Measurements from ENCODE around the gene TMEM101. TPM values are rescaled to one million over a fixed set of nuclear protein-coding genes. Genes with fewer than 3 reads are reported as not detected.

TMEM101 gene
- total and polyA plus RNA-seq, 2 donors (not counting 1 experiment from before 2014, with no cell fraction given): 26.0 to 107 TPM

- Histone ChIP-seq H3K9me3 (ENCODE audit: control insufficient read depth, insufficient read depth, low read depth, low read length) (no peaks in the 10 kb centered on the region), H2AFZ (ENCODE audit: low read length) (no peak overlapping the region), H3K27me3 (ENCODE audit: control insufficient read depth, insufficient read depth, low read length) (peaks cover 14% of the 10 kb centered on the region), H3K27ac (ENCODE audit: insufficient read depth, low read length) (no peak overlapping the region), H3K79me2 (ENCODE audit: control insufficient read depth, insufficient read depth, low read length) (no peaks in the 10 kb centered on the region), H3K4me2 (ENCODE audit: extremely low read depth, insufficient read depth, low read length) (no peak overlapping the region), H3K4me1 (ENCODE audit: control insufficient read depth, extremely low read depth, insufficient read depth, low read length) (no peaks in the 10 kb centered on the region), H3K4me3 (replicated peaks in 1 of 4; ENCODE audit: control extremely low read depth in 1 of 4, insufficient read depth in 1 of 4, low read depth in 3 of 4, low read length in 4 of 4) (no peak overlapping the region), H3K36me3 (ENCODE audit: control insufficient read depth, insufficient read depth, low read length) (no peaks in the 10 kb centered on the region), H3K9ac (ENCODE audit: insufficient read depth, low read length) (no peak overlapping the region), H4K20me1 (ENCODE audit: control insufficient read depth, extremely low read depth, insufficient read depth, low read length) (no peaks in the 10 kb centered on the region)
- TF ChIP-seq, protein P1, sequence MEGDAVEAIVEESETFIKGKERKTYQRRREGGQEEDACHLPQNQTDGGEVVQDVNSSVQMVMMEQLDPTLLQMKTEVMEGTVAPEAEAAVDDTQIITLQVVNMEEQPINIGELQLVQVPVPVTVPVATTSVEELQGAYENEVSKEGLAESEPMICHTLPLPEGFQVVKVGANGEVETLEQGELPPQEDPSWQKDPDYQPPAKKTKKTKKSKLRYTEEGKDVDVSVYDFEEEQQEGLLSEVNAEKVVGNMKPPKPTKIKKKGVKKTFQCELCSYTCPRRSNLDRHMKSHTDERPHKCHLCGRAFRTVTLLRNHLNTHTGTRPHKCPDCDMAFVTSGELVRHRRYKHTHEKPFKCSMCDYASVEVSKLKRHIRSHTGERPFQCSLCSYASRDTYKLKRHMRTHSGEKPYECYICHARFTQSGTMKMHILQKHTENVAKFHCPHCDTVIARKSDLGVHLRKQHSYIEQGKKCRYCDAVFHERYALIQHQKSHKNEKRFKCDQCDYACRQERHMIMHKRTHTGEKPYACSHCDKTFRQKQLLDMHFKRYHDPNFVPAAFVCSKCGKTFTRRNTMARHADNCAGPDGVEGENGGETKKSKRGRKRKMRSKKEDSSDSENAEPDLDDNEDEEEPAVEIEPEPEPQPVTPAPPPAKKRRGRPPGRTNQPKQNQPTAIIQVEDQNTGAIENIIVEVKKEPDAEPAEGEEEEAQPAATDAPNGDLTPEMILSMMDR (conservative IDR thresholded peaks at IDR 0.05 in 1 of 2, IDR thresholded peaks at IDR 0.05 in 1 of 2; ENCODE audit: low read depth in 1 of 2, low read length in 2 of 2): no peak
- TF ChIP-seq EZH2 (IDR thresholded peaks at IDR 0.05; ENCODE audit: low read length, missing control alignments): no peak
- DNase-seq (ENCODE audit: low read depth in 2 of 2): no peak
These were observed 37.6 kb downstream of the TMEM101 start for GRCh38 chr17:43976963-43977837.

GRCh38 chr17:43975898-43976297 is 38.9 kb downstream of the TMEM101 start:
- H3K4me2 ChIP-seq (ENCODE audit: extremely low read depth, insufficient read depth, low read length): no peak overlapping the region

More at GRCh38 chr17:43975898-43976297, 38.9 kb downstream of the TMEM101 start:
- no peak overlapping the region for H3K4me3 ChIP-seq (replicated peaks in 1 of 4; ENCODE audit: control extremely low read depth in 1 of 4, insufficient read depth in 1 of 4, low read depth in 3 of 4, low read length in 4 of 4)
- no peaks in the 10 kb centered on the region for H3K4me1 ChIP-seq (ENCODE audit: control insufficient read depth, extremely low read depth, insufficient read depth, low read length)
- no peak overlapping the region for H3K9ac ChIP-seq (ENCODE audit: insufficient read depth, low read length)
- peaks cover 5% of the 10 kb centered on the region for H3K27me3 ChIP-seq (ENCODE audit: control insufficient read depth, insufficient read depth, low read length)
- no peaks in the 10 kb centered on the region for H4K20me1 ChIP-seq (ENCODE audit: control insufficient read depth, extremely low read depth, insufficient read depth, low read length)
- H3K9me3 ChIP-seq (ENCODE audit: control insufficient read depth, insufficient read depth, low read depth, low read length): no peaks in the 10 kb centered on the region
- H3K27ac ChIP-seq (ENCODE audit: insufficient read depth, low read length): no peak overlapping the region
- DNase-seq (ENCODE audit: low read depth in 2 of 2): no peak
- H3K79me2 ChIP-seq (ENCODE audit: control insufficient read depth, insufficient read depth, low read length): no peaks in the 10 kb centered on the region
- H3K36me3 ChIP-seq (ENCODE audit: control insufficient read depth, insufficient read depth, low read length): no peaks in the 10 kb centered on the region
- TF ChIP-seq, protein P1 (conservative IDR thresholded peaks at IDR 0.05 in 1 of 2, IDR thresholded peaks at IDR 0.05 in 1 of 2; ENCODE audit: low read depth in 1 of 2, low read length in 2 of 2): no peak
- TF ChIP-seq EZH2 (IDR thresholded peaks at IDR 0.05; ENCODE audit: low read length, missing control alignments): no peak
- no peak overlapping the region for H2AFZ ChIP-seq (ENCODE audit: low read length)

Measured in fibroblast of lung (primary cell).